Smooth muscle cell (in vitro differentiated cells): ENCODE measurements around the gene NDC80. TPM values are rescaled to one million over a fixed set of nuclear protein-coding genes. Genes with fewer than 3 reads are reported as not detected.

Source experiments
- DNase-seq: peaks from one replicate; lab custom pipeline; 2025; ENCODE audit not compliant: unreplicated experiment; lab: John Stamatoyannopoulos, UW
- H2AFZ ChIP-seq: fragments of 200-600 bp; sonication (generic); 2 replicates; pipeline ENCODE4 v1.6.0; 2016; ENCODE audit warnings: antibody characterized with exemption, low read depth, mild to moderate bottlenecking
- H3F3A ChIP-seq: fragments of 200-600 bp; sonication (generic); 2 replicates; pipeline ENCODE4 v1.6.0; 2017; ENCODE audit warnings: antibody characterized with exemption, low read depth
- H3K27ac ChIP-seq: fragments of 200-600 bp; sonication (generic); 2 replicates; pipeline ENCODE4 v1.5.1; 2016; ENCODE audit warnings: low read depth, mild to moderate bottlenecking
- H3K27me3 ChIP-seq: fragments of 200-600 bp; sonication (generic); 2 replicates; pipeline ENCODE4 v1.6.1; 2016; ENCODE audit warnings: low read depth, mild to moderate bottlenecking
- H3K36me3 ChIP-seq: fragments of 200-600 bp; sonication (generic); 2 replicates; pipeline ENCODE4 v1.5.1; 2016; ENCODE audit warnings: low read depth
- H3K4me1 ChIP-seq: fragments of 200-600 bp; sonication (generic); 2 replicates; pipeline ENCODE4 v1.5.1; 2016; ENCODE audit warnings: low read depth
- H3K4me2 ChIP-seq: fragments of 200-600 bp; sonication (generic); 2 replicates; pipeline ENCODE4 v1.6.0; 2016; ENCODE audit warnings: mild to moderate bottlenecking
- H3K4me3 ChIP-seq: fragments of 200-600 bp; sonication (generic); 2 replicates; pipeline ENCODE4 v1.5.1; 2016; ENCODE audit warnings: mild to moderate bottlenecking
- H3K79me2 ChIP-seq: fragments of 200-600 bp; sonication (generic); 2 replicates; pipeline ENCODE4 v1.6.0; 2016; ENCODE audit warnings: low read depth, mild to moderate bottlenecking
- H3K9ac ChIP-seq: fragments of 200-600 bp; sonication (generic); 2 replicates; pipeline ENCODE4 v1.6.0; 2016; ENCODE audit warnings: low read depth
- H3K9me3 ChIP-seq: fragments of 200-600 bp; sonication (generic); replicated peaks from 2 replicates; pipeline ENCODE4 v1.5.1; 2016; ENCODE audit warnings: low read depth
- H4K20me1 ChIP-seq: fragments of 200-600 bp; sonication (generic); 2 replicates; pipeline ENCODE4 v1.6.0; 2016; ENCODE audit warnings: low read depth
- WGBS: methylation state at CpG from one replicate; pipeline ENCODE4 v1.1.7; 2016; ENCODE audit warnings: low lambda C conversion rate; 5-methylcytosine and 5-hydroxymethylcytosine counted together
- polyA plus RNA-seq: library from polyadenylated mRNA; unstranded; fragments of >200 nt; fragmentation: Nextera tagmentation; extraction: Ambion mirVana; gene quantifications from 2 replicates; pipeline ENCODE4 v1.2.1, GENCODE V29; 2016
- total RNA-seq: library from RNA; depleted of rRNA; stranded (reverse); fragments of >200 nt; gene quantifications from 2 replicates; pipeline ENCODE4 v1.2.3, GENCODE V29; 2014
- TF ChIP-seq, protein P1 (sequence below): fragments of 200-600 bp; sonication (generic); IDR thresholded peaks from 2 replicates; pipeline ENCODE4 v1.5.1; 2017; ENCODE audit warnings: borderline replicate concordance, mild to moderate bottlenecking, antibody characterized with exemption; ENCODE audit not compliant: insufficient read depth, poor library complexity, severe bottlenecking

Gene NDC80
- total and polyA plus RNA-seq, 2 experiments from 2014 or later: 8.1 to 9.1 TPM

DNA sequence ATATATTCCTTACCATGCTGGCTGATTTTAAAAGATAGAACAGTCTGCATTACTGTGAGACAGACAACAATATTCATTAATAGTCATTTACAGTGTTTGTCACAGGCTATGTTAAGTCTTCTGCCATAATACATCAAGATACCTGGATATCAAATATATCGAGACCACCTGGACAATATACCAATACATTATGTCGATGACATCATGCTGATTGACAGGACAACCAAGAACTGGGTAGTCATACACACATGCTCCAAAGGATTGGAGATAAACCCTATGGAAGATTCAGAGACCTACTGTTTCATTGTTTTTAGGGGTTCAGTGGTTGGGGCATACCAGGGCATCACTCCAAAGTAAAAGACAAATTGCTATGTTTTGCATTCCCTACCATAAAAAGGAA, 57.6 kb downstream of the NDC80 start:
- TF ChIP-seq, protein P1, sequence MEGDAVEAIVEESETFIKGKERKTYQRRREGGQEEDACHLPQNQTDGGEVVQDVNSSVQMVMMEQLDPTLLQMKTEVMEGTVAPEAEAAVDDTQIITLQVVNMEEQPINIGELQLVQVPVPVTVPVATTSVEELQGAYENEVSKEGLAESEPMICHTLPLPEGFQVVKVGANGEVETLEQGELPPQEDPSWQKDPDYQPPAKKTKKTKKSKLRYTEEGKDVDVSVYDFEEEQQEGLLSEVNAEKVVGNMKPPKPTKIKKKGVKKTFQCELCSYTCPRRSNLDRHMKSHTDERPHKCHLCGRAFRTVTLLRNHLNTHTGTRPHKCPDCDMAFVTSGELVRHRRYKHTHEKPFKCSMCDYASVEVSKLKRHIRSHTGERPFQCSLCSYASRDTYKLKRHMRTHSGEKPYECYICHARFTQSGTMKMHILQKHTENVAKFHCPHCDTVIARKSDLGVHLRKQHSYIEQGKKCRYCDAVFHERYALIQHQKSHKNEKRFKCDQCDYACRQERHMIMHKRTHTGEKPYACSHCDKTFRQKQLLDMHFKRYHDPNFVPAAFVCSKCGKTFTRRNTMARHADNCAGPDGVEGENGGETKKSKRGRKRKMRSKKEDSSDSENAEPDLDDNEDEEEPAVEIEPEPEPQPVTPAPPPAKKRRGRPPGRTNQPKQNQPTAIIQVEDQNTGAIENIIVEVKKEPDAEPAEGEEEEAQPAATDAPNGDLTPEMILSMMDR: no peak

DNA sequence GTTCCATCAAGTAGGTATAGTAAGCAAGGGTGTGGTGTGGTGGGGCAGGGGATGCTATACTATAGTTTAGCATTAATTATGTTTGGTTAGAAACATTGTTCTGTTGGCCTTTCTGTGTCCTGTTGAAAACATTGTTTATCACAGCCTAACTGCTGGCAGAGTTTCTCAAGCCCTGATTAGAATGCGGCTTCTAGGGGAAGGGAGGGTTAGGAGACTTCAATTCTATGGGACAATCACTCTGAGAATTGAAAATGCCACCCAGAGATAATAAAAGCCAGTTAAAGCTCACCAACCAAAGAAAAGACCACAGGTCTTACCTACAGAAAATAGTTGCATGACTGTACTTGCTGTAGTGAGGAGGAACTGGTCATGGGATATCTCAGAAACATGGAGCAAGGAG, 64.2 kb downstream of the NDC80 start:
- H3K4me1 ChIP-seq: no peaks in the 10 kb centered on the region
- no peak overlapping the region for H2AFZ ChIP-seq
- 92% methylated on average over 1 of the region's 1 CpG for WGBS
- H3K9ac ChIP-seq: no peak overlapping the region
- H3K79me2 ChIP-seq: no peaks in the 10 kb centered on the region
- H3K4me3 ChIP-seq: no peak overlapping the region
- no peak overlapping the region for H3K27ac ChIP-seq
- DNase-seq: no peak
- TF ChIP-seq, protein P1: no peak
- H3K4me2 ChIP-seq: no peak overlapping the region
- H3K9me3 ChIP-seq: no peaks in the 10 kb centered on the region
- H4K20me1 ChIP-seq: no peaks in the 10 kb centered on the region
- H3F3A ChIP-seq: no peaks in the 10 kb centered on the region
- no peaks in the 10 kb centered on the region for H3K36me3 ChIP-seq
- H3K27me3 ChIP-seq: no peaks in the 10 kb centered on the region

More for the DNA sequence above, 57.6 kb downstream of the NDC80 start:
- H3K27ac ChIP-seq: no peak overlapping the region
- no peaks in the 10 kb centered on the region for H3K4me1 ChIP-seq
- no peak overlapping the region for H3K9ac ChIP-seq
- no peak overlapping the region for H3K4me2 ChIP-seq
- H3K9me3 ChIP-seq: no peaks in the 10 kb centered on the region
- WGBS: 98% methylated on average over 2 of the region's 2 CpGs
- no peaks in the 10 kb centered on the region for H3K79me2 ChIP-seq
- DNase-seq: no peak
- no peak overlapping the region for H2AFZ ChIP-seq
- H3K4me3 ChIP-seq: no peak overlapping the region
- H3F3A ChIP-seq: no peaks in the 10 kb centered on the region
- H4K20me1 ChIP-seq: no peaks in the 10 kb centered on the region
- H3K27me3 ChIP-seq: no peaks in the 10 kb centered on the region
- no peaks in the 10 kb centered on the region for H3K36me3 ChIP-seq

DNA sequence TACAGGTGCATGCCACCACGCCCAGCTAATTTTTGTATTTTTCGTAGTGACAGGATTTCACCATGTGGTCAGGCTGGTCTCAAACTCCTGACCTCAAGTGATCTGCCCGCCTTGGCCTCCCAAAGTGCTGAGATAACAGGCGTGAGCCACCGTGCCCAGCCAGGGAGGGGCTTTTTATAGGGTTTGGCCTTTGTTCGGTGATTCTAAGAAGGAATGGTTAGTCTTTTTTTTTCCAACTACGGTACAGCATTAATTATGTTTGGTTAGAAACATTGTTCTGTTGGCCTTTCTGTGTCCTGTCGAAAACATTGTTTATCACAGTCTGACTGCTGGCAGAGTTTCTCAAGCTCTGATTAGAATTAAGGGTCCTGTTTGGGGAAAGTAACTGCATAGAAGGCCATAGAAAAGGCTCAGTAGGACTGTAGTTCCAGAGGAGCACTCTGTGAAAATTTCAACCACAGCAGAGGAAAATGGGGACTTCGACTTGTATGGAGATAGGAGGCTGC, 64.8 kb downstream of the NDC80 start:
- Histone ChIP-seq H3K9me3 (no peaks in the 10 kb centered on the region), H3K4me2 (no peak overlapping the region), H4K20me1 (no peaks in the 10 kb centered on the region), H3K9ac (no peak overlapping the region), H3K27ac (no peak overlapping the region), H3K36me3 (no peaks in the 10 kb centered on the region), H3K4me3 (no peak overlapping the region), H3K4me1 (no peaks in the 10 kb centered on the region), H3K79me2 (no peaks in the 10 kb centered on the region), H3F3A (no peaks in the 10 kb centered on the region), H2AFZ (no peak overlapping the region), H3K27me3 (no peaks in the 10 kb centered on the region)
- WGBS: 84% methylated on average over 9 of the region's 9 CpGs
- no peak for DNase-seq
- TF ChIP-seq, protein P1: no peak

DNA sequence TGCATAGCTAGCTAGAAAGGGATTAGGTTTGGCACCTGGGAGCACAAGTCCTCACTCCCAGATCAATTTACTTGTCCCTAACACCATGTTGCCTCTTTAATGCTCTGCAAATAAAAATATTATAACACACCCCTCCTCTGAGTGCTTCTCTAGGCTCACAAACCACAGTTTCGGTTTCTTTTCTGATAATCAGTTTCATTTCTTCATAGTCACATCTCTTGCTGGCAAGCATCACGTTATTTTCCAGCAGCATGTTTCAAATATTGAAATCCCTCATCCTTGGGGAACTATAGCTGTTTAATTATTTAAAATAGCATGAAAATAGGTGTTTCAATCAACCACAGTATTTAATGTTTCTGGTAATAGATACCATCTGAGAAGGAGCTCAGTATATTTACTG, 70.3 kb downstream of the NDC80 start:
- Histone ChIP-seq H3K27me3 (peaks cover 21% of the 10 kb centered on the region), H4K20me1 (no peaks in the 10 kb centered on the region), H3K9ac (no peak overlapping the region), H3K4me1 (no peaks in the 10 kb centered on the region), H3K4me2 (no peak overlapping the region), H3K79me2 (no peaks in the 10 kb centered on the region), H3K4me3 (no peak overlapping the region), H3F3A (no peaks in the 10 kb centered on the region), H3K9me3 (no peaks in the 10 kb centered on the region), H3K27ac (no peak overlapping the region), H3K36me3 (no peaks in the 10 kb centered on the region), H2AFZ (no peak overlapping the region)
- TF ChIP-seq, protein P1: no peak
- 74% methylated on average over 2 of the region's 2 CpGs for WGBS
- DNase-seq: no peak
